BE2C (cell line): ENCODE results near the gene ENTR1.
"Not testable (repeated sequence)": the region's sequence is repeated elsewhere in the genome, so short reads cannot be mapped to it uniquely, and the experiment has no call there.

ENCODE experiments used
- DNase-seq: peaks from one replicate; pipeline ENCODE4 v3.0.0-alpha.2; 2020
- H3K27me3 ChIP-seq: fragments of 250-450 bp; sonication (Bioruptor Pico); 2 replicates; pipeline ENCODE4 v1.5.1; 2020; ENCODE audit warnings: mild to moderate bottlenecking
- H3K36me3 ChIP-seq: fragments of 250-450 bp; sonication (Bioruptor Pico); 2 replicates; pipeline ENCODE4 v1.5.1; 2020; ENCODE audit warnings: mild to moderate bottlenecking
- H3K4me1 ChIP-seq: fragments of 250-450 bp; sonication (Bioruptor Pico); 2 replicates; pipeline ENCODE4 v1.5.1; 2020
- H3K4me3 ChIP-seq: 2 replicates; pipeline ENCODE4 v1.5.1; 2011; ENCODE audit warnings: low read depth, low read length
- H3K9me3 ChIP-seq: fragments of 250-450 bp; sonication (Bioruptor Pico); 2 replicates; pipeline ENCODE4 v1.5.1; 2020
- CTCF ChIP-seq: IDR thresholded peaks from 2 replicates; pipeline ENCODE4 v1.5.1; 2012; ENCODE audit warnings: mild to moderate bottlenecking, low read depth, low read length

ENTR1 gene

DNA sequence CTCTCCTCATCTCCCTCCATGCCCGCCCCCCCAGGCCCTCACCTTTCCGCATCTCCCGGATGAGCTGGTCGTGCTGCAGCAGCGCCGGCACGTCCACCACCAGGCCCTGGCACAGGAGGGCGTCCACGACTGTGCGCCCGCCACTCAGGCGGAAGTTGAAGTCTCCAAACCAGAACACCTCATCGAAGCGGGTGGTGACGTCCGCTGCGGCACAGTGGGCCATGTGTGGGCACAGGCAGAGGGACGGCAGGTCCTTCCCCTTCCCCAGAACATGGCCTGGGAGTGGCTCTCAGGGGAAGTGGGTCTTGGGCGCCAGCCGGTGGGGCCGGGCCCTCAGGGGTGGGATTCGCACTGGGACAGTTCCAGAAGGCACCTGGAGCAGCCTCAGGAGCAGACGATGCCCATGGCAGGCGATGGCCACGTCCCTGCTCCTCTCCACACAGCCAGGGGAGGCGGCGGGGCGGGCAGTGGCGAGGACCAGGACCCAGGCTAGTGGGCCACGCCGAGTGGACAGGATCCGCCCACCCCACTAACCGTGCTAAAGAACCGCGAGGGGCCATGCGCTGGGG lies 21.5 kb upstream of the ENTR1 start:
- no peak for TF ChIP-seq CTCF
- Histone ChIP-seq H3K27me3 (no peaks in the 10 kb centered on the region), H3K4me1 (no peaks in the 10 kb centered on the region), H3K36me3 (peaks cover 56% of the 10 kb centered on the region), H3K4me3 (no peak overlapping the region), H3K9me3 (no peaks in the 10 kb centered on the region)
- no peak for DNase-seq

DNA sequence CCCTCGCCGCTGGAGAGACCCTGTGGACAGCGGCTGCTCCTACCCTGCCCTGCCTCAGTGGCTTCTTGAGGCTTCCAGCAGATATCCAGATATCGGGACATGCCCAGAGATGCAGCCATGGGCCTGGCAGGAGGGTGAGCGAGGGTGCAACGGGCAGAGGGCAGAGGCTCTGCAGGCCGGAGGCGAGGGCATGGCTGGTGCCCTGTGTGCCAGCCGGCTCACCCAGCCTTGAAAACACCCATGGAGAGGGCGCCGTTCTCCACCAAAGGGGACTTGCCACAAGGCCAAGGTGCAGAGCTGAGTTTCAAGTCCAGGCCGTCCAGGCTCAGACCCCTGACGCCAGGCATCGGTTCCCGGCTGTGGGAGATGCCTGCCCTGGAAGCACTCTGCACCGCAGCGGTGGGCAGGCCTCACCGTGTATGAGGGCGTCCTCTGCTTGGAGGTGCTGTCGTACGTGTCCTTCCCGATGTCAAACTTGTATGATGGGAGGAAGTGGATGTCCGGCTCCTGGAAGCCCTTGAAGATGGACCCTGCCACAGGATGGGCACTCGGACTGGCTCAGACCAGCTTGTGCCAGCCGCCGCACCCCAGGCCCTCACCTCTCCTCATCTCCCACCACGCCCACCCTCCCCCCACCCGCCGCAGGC lies 20.3 kb upstream of the ENTR1 start:
- H3K27me3 ChIP-seq = no peaks in the 10 kb centered on the region
- H3K36me3 ChIP-seq = peaks cover 54% of the 10 kb centered on the region
- no peak for TF ChIP-seq CTCF
- no peak for DNase-seq
- H3K4me3 ChIP-seq = no peak overlapping the region
- no peaks in the 10 kb centered on the region for H3K9me3 ChIP-seq
- no peaks in the 10 kb centered on the region for H3K4me1 ChIP-seq

DNA sequence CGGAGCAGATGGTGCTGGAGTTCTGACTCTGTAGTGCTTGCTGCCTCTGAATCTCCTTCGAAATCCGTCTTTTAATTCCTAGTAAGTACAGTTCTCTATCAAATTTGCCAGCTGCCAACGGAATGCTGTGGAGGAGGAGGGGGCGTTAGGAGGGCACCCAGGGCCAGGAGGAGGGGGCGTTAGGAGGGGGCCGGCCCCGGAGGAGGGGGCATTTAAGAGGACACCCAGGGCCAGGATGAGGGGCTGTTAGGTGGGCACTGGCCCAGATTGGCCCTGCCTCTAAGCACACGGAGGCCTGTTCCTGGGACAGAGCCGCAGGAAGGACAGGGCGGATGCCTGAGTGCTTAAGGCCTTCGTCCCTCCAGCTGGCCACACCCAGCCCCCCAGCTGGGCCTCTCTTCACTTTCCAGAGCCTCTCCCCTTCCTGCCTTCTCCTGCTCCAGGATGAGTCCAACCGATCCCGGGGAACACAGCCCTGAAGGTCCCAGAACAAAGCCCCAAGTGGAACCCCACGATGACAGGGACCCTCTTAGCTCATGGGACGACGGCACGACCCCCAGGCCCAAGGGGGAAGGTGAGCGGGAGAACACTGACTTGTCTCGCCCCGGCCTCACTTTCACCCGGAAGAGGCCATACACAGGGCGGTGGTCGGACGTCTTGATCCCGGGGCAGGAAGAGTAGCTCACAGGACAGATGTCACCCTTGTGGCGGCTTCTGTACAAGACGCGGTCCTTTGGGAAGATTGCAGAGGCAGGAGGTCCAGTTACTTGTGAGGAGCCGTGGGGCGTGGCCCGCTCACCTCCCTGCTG lies 19.5 kb upstream of the ENTR1 start:
- Histone ChIP-seq H3K27me3 (no peaks in the 10 kb centered on the region), H3K36me3 (peaks cover 57% of the 10 kb centered on the region), H3K4me3 (no peak overlapping the region), H3K4me1 (no peaks in the 10 kb centered on the region), H3K9me3 (no peaks in the 10 kb centered on the region)
- TF ChIP-seq CTCF = no peak
- DNase-seq = no peak

- TF ChIP-seq CTCF = no peak
- peaks cover 64% of the 10 kb centered on the region for H3K36me3 ChIP-seq
Observed at GRCh38 chr9:136429075-136429628, 18.7 kb upstream of the ENTR1 start.

GRCh38 chr9:136426787-136427186 lies 16.4 kb upstream of the ENTR1 start:
- Histone ChIP-seq H3K27me3 (no peaks in the 10 kb centered on the region), H3K9me3 (no peaks in the 10 kb centered on the region), H3K36me3 (peaks cover 74% of the 10 kb centered on the region), H3K4me3 (no peak overlapping the region), H3K4me1 (no peaks in the 10 kb centered on the region)
- no peak for TF ChIP-seq CTCF
- no peak for DNase-seq

More at GRCh38 chr9:136429075-136429628, 18.7 kb upstream of the ENTR1 start:
- DNase-seq = no peak
- H3K27me3 ChIP-seq = no peaks in the 10 kb centered on the region
- H3K4me1 ChIP-seq = no peaks in the 10 kb centered on the region
- H3K4me3 ChIP-seq = no peak overlapping the region
- H3K9me3 ChIP-seq = no peaks in the 10 kb centered on the region

DNA sequence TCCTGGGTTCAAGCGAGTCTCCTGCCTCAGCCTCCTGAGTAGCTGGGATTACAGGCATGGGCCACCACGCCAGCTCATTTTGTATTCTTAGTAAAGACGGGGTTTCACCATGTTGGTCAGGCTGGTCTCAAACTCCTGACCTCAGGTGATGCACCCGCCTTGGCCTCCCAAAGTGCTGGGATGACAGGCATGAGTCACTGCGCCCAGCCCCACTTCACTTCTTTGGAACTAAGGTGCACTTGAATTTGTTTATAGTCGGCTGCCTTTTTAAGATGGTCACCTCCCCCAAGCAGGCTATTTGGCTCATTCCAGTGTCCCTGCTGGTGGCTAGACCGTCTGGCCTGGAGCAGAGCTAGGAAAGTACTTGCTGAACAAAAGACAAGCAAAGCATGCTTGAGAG lies 15.0 kb upstream of the ENTR1 start:
- peaks cover 80% of the 10 kb centered on the region for H3K36me3 ChIP-seq
- not testable (repeated sequence) for DNase-seq, H3K4me3 ChIP-seq, H3K4me1 ChIP-seq, H3K27me3 ChIP-seq, H3K9me3 ChIP-seq
